GM12891 (cell line): Measurements from ENCODE around the gene HK1.

ENCODE experiments used
- PAX5 ChIP-seq: IDR thresholded peaks from 2 replicates; pipeline ENCODE4 v1.6.1; 2011; ENCODE audit warnings: low read length, moderate library complexity, mild to moderate bottlenecking; ENCODE audit not compliant: insufficient read depth, severe bottlenecking
- POLR2A ChIP-seq: IDR thresholded peaks from 2 replicates; pipeline ENCODE4 v1.6.1; 2011; ENCODE audit warnings: low read depth, low read length, control low read depth
- POLR2AphosphoS5 ChIP-seq: IDR thresholded peaks from 2 replicates; pipeline ENCODE4 v1.6.1; 2011; ENCODE audit warnings: low read depth, low read length, control low read depth
- POU2F2 ChIP-seq: IDR thresholded peaks from 2 replicates; pipeline ENCODE4 v1.6.1; 2011; ENCODE audit warnings: low read depth, mild to moderate bottlenecking, control low read depth, low read length, moderate library complexity
- SPI1 ChIP-seq: IDR thresholded peaks from 2 replicates; pipeline ENCODE4 v1.6.1; 2011; ENCODE audit warnings: low read depth, low read length, control low read depth
- TAF1 ChIP-seq: IDR thresholded peaks from 2 replicates; pipeline ENCODE4 v1.6.1; 2011; ENCODE audit warnings: low read depth, low read length, control low read depth

- no peak for TF ChIP-seq TAF1
- no peak for TF ChIP-seq POLR2A
- no peak for TF ChIP-seq PAX5
- no peak for TF ChIP-seq SPI1
- TF ChIP-seq POLR2AphosphoS5, result no peak
- no peak for TF ChIP-seq POU2F2
Observed at GRCh38 chr10:69374931-69375306, 96.6 kb downstream of the HK1 start.
